NCI-H82 treated with DMSO at 0.1 percent for 48 hours (cell line): ENCODE data around the gene PARD6G.
"Not testable (repeated sequence)": the region's sequence is repeated elsewhere in the genome, so short reads cannot be mapped to it uniquely, and the experiment has no call there.

Experiments
- DNase-seq: peaks from one replicate; lab custom pipeline; 2025; ENCODE audit not compliant: unreplicated experiment; lab: John Stamatoyannopoulos, UW

The PARD6G gene

DNA sequence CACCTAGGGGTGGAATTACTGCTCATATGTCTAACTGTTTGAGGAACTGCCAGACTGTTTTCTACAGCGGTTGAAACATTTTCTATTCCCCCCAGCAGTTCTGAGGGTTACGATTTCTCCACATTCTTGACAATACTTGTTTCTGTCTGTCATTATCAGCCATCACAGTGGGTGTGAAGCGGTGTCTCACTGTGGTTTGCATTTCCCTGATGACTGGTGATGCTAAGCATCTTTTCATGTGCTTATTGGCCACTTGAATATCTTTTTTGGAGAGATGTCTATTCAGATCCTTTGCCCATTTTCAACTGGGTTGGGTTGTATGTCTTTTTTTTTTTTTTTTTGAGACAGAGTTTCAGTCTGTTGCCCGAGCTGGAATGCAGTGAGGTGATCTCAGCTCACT lies 75.3 kb downstream of the PARD6G start:
- no peak for DNase-seq

DNA sequence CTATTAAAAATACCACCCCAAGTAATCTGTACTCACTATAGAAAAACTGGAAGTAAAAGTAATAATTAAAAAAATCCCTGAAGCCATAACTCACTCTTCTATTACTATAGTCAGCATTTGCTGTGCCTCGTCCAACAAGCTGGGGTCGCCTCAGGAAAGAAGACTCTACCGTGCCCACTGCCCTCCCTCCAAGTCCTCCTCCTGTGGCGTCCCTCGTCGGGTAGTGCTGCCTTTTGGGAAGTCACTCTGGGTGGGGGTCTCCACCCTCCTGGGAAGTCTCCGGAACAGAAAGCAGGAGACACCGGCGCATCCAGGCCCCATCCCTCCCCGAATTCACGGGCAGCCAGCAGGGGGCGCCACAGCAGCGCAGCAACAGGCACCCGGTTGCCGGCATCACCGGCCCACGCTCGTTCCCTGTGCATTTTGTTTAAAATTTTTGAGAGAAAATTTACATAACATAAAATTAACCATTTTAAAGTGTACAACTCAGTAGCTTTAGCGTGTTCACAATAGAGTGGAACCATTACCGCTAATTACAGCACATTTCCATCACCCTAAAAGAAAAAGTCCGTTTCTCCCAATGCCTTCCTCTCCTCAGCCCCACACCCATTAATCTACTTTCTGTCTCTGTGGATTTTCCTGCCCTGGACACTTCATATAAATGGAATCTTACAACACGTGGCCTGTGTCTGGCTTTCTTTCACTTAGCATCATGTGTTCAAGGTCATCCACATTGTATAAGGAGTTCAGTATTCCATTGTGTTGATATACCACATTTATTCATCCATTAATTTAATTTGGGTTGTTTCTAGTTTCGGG lies 76.1 kb downstream of the PARD6G start:
- no peak for DNase-seq

DNA sequence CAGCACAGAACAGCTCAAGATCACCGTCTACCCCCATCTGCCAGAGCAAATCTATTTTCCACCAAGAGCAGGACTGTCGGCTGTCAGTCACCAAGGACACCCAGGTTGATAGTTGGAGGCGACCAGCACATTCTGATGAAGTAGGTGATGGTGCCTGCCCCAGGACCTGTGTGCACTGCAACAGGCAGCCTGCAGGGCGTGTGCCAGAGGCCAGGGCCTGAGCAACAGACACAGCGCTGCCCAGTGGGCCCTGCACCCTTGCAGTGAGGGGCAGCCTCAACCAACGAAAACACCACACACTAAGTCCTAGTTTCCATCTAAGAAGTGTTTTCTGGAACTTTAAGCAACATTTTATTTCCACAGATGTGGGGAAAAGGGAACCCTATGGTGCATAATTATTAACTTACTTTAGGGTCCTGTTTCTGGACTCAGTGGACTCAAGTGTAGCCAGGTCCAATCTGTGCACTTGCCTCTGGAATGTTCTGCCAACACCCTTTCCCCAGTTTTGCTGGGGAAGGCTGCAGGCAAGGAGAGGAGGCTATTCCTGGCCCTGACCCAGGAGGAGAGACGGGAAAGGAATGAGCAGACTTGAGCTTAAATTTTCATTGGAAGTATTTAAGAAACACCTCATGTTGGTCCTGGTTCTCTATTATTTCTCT lies 76.8 kb downstream of the PARD6G start:
- DNase-seq, result no peak

DNA sequence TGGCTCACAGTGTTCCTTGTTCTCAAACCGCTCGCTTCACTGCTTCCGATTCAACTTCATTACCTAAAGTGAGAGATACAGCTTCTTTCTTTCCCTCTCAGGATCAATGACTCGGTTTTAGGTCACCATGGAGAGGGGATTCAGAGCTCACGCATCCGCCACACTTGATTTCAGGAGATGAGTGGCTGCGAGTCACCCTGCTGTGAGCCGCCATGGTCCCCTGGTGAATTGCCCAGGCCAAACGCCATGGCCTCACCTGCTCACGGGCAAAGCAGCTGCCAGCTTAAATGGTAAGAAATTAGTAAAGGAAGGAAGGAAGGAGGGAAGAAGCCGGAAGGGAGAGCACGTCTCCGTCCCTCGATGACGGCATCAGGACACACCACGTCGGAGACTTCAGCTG lies 77.7 kb downstream of the PARD6G start:
- DNase-seq, result no peak

DNA sequence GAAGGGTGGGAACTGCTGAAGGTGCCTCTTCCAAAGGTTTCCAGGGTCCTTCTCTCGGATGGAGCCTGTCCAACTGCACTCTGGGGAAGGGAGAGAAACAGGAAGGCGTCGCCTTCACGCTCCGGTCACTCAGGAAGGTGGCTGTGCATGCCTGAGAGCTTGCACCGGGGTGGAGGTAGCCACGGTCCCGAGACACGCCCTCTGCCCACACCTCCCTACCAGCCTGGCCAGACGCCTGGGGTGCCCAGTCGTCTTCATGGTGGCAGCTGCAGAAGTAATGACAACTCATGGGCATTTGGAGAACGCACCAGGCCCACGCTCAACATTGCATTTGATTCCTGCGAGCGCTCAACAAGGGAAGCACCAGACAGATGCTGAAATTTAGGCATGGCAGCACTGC lies 78.3 kb downstream of the PARD6G start:
- DNase-seq, result no peak

DNA sequence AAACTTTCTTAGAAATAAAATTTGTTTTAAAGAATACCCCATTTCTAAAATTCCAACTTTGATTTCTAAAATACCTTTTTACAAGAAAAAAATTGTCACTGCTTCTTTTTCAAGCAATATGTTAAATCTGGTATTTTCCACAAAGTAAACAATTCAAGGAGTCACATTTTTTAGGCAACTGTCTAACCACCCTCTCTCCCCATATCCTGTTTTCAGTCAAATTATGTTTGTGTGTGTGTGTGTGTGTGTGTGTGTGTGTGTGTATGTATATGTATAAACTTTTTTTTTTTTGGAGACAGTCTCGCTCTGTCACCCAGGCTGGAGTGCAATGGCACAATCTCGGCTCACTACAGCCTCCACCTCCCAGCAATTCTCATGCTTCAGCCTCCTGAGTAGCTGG lies 79.0 kb downstream of the PARD6G start:
- DNase-seq, result no peak

DNA sequence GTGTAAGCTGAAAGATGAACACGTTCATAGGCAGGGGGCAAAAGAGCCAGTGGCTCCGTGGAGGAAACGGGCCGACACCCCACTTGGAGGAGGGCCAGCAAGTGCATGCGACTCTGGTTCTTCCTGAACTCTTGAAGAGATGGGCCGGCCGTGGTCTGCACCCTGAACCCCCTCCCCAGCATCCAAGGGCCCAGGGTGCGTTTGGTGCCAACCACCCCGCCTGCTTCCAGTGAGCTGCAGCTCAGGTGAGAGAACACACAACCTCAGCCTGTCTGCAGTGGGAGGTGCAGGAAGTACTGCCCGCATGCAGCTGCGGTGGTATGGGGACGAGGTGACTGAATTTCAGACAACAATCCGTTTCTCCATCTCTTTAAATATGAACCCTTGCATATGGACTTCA lies 79.4 kb downstream of the PARD6G start:
- no peak for DNase-seq

DNA sequence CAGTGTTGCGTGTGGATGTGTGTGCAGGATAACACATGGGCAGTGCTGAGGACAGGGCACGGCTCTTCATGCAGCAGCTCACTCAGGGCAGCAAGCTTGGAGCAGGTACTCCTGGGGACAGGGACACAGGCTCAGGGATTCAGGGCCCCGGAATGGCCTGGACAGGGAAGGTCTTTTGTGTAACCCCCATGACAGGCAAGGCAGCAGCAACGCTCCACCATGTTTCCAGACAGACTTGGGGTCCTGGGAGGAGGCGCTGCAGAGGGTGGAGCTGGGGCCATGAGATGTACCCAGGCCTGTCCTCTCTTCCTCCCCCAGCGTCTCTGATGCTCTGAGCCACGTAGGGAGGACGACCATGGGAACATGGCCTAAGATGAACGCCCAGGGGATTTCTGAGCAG lies 80.0 kb downstream of the PARD6G start:
- no peak for DNase-seq

DNA sequence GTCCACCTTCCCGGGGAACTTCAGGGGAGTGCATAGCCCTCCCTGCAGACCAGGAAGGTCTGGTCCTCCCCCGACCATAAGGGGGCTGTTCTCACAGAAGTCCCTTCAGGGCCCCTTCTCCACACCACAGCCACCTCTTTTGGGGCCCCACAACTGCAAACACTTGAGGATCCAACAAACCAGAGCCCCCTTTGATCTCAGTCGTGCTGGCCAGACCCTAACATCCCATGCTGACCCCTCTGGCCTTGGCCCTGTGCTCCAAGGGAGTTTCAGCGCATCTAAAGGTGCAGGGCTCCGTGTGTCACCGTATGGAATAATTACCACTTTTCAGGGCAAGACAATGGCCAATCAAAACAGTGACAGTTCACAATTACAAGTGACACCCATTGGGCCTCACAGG lies 80.6 kb downstream of the PARD6G start:
- no peak for DNase-seq

DNA sequence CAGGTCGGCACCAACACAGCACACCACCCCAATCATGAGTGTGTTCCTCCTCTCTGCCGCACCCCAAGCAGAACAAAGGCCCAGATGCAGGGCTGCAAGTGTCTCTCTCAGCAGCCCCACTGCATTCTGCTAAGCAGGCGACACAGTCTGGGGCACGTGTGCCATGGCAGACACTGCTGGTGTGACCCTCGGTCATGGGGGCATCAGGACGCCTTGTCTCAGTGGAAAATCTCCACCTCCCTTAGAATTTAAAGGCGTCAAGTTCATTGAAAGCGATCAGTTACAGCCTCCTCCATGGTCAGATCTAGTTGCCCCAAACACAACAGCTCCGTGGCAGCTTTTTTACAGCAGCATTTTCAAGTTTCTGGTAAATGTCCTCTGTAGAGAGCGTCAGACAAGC lies 81.1 kb downstream of the PARD6G start:
- DNase-seq, result no peak

DNA sequence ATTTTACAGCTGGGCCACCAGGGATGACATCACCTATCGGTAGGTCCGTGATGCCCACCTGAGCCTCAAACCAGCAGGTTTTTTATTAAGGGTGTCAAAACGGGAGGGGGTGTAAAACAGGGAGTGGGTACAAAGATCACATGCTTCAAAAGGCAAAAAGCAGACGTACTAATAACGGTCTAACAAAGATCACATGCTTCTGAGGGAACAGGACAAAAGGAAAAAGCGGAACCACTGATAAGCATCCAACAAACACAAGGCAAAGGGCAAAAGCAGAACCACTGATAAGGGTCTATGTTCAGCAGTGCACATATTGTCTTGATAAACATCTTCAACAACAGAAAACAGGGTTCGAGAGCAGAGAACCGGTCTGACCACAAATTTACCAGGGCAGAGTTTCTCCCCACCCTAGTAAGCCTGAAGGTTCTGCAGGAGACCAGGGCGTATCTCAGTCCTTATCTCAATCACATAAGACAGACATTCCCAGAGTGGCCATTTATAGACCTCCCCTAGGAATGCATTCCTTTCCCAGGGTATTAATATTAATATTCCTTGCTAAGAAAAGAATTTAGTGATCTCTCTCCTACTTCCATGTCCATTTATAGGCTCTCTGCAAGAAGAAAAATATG lies 82.5 kb downstream of the PARD6G start:
- not testable (repeated sequence) for DNase-seq

DNA sequence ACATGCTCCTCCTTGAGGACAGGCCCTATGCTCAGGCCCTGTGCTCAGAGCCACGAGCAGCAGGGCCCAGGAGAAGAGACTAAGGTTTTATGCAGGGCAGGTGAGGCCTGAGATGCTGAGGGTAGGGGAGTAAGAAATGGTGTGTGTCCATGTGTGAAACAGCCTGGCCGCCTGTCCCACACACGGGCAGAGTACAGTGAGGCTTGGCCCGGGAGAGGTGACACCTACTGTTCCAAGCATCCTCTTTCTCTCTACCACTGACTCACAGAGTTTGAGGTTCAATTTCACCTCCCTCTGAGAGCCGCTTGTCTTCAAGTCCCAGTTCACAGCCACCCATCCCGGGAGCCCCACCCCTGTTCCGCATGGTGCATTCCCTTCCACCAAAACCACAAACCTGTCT lies 84.1 kb downstream of the PARD6G start:
- DNase-seq, result no peak

DNA sequence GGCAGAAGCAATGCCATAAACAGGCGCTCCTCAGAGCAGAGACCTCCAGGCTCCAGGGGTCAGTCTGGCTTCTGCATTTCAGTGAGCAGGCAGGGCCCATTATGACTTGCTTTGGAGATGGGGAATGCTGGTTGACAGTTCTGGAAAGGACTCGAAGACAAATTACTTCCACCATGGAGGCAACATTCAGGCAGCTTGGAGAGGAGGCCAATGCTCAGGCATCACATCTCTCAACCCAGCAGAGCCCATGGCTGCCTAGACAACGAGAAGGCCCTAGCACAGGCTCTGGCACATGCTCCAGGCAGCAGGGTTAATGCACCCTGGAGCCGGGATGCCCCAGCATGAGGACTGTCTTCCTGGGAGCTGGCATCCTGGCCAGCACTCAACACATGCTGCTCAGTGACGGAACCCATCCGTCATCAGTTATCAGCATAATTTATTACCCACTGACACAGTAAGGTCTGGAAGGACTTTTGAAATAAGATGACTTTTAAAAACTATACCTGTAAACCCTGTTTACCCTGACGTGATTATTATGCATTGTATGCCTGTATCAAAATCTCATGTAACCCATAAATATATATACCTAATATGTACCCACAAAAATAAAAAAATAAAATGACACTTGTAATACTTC lies 85.4 kb downstream of the PARD6G start:
- DNase-seq, result no peak

DNA sequence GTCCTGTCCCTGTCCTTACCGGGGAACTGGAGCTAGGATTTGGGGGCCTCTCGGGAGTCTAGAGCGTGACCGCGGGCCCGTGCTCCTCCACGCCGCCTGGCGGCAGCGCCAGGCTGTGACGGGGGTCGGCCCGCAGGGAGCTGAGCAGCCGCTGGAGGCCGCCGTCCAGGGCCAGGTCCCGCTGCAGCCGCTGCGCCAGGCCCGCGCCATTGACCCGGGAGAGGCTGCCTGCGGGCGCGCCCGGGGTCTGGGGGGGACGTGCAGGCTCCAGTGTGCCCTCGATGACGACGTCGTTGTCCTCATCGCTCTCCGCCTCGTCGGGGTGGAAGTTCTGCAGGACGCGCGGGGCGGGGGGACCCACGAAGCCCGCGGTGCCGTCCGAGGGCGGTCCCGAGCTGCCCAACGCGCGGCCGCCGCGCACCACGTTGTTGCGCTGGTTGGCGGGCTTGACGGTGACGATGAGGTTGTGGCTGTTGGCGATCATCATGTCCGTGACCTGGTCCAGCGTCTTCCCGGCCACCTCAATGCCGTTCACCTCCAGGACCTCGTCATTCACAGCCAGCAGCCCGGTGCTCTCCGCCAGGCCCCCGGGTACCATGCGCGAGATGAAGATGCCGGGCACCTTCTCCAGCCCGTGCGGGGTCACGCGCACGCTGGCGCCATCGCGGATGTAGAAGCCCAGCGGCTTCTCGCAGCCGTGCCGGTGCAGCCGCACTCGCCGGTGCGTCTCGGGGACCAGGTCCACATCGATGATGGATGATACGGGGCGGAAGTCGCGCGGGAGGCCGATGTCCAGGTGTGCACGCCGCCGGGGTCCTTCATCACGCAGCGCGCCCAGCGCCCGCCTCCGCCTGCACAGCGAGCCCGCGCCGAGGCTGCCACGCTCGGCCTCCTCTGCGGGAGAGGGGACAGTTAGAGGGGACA lies 87.3 kb downstream of the PARD6G start:
- no peak for DNase-seq

DNA sequence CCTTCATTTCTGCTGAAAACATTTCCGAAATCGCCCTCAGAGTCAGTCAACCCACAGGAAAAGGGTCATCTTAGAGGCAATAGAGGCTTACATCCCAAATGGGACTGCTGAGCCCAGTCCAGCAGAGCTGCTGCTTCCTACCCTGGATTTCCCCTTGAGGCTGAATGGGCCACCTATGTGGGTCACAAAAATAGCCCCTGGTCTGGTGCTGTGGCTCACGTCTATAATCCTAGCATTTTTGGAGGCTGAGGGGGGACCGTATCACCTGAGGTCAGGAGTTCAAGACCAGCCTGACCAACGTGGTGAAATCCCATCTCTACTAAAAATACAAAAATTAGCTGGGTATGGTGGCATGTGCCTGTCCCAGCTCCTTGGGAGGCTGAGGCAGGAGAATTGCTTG lies 88.9 kb downstream of the PARD6G start:
- no peak for DNase-seq

DNA sequence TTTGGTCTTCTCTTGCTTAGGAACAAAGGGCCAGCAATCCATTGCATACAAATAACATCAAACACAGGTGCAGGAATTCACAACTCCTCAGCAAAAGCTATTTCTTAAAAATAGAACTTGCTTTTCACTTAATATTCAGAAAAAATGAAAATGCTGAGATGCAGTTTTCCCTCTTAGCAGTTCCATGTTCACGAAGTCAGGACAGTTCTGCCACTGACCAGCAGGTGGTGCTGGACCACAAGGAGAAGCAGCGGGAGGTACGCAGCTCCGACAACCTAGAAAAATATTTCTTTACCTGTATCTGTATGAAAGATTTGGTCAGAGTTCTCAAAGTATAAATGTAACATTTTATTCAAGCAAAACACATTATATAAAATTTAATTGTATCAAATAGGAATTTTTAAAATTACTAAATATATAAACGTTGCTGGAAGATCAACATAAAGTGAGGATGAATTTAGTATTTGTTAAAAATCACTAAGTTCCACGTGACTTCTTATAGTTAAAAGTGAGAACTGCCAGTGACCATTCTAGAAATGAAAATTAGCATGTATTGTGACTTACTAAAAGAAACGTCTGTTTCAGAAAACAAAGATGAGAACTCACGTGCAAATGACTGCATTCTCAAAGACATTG lies 89.5 kb downstream of the PARD6G start:
- DNase-seq, result no peak

DNA sequence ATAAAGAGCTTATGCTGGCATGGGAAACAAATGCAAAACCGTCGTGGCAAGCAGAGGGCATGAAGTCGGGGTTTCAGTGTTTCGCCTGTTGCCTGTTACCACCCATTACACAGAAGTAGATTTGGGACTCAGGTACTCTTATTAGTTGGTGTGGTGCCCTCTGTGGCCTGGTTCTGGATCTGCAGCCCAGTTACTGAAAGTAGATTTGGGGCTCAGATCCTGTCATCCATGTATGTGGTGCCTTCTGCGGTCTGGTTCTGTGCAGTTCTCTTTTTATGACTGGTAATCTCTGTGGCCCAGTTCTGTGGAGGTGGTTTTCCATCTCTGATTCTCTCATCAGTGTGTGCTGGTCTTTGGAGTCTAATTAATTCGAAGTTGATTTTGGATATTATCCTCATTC lies 93.0 kb downstream of the PARD6G start:
- no peak for DNase-seq

DNA sequence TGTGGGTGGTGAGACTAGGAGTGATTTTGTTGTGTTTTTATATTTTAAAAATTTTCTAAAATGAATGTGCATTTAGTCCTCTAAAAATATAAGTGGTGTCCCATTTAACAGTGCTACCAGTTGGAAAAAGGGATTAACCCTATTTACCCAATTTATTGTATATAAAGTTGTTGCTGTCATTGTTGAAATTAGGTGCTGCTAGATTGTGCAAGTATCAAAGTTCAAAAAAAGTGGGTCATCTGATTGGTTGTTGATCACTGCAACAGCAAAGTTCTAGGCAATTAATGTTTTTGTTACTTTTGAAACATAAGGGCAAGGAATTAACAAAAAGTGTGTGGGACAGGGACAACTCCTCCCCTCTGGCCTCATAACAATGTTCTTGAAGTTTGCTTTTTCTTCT lies 97.6 kb downstream of the PARD6G start:
- no peak for DNase-seq

DNA sequence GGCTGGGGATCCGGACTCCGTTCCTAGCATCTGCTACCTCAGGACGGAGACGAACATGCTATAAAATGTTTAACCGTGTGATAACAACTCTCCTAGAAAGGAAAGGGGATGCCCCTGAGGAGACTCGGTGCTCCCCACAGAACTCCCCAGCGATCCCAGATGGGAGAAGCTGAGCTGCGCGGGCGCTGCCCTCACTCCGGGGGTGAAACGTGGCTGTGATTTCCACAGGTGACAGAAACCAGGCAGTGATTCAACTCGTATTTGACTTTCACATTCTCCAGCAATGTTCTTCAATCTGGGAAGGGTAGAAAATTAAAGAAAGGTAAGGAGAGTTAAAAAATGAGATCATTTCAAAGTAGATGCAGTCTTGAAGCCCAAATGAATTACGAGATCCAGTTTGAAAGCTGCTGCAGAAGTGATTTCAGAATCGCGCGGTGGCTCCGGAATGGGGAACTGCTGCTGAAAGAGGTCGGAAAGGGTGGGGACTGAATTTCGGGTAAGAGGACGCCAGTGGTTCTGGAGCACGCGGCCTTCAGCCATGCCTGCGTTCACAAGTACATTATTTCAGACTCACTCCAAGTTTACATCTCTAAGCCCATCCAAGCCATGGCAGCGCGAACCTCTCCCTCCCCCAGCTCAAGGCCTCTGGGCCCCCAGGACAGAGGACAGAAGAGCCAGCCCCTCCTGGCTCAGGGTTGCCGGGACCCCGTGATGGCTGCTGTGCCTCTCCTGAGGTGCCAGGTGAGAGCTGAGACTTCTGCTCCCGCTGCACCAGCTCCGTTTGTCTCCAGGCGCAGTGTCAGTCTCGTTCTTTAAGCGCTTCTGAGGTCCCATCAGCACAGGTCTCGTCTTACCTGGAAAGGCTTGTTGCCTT lies 98.8 kb downstream of the PARD6G start:
- no peak for DNase-seq
